IgD-negative memory B cell (primary cell): ENCODE measurements around the gene COG6. TPM values are rescaled to one million over a fixed set of nuclear protein-coding genes. Genes with fewer than 3 reads are reported as not detected.

Source experiments
- H3K27ac Mint-ChIP-seq, 3 donors: one replicate each; pipeline ENCODE4 v1.8.0; 2020 to 2022; ENCODE audit warnings: mild to moderate bottlenecking in 3 of 3, mixed read lengths in 3 of 3, moderate library complexity in 1 of 3
- H3K27me3 Mint-ChIP-seq: one replicate; pipeline ENCODE4 v1.8.0; 2021; ENCODE audit warnings: mixed read lengths
- H3K36me3 Mint-ChIP-seq: one replicate; pipeline ENCODE4 v1.8.0; 2020; ENCODE audit warnings: mild to moderate bottlenecking, mixed read lengths
- H3K4me1 Mint-ChIP-seq, 3 donors: one replicate each; pipeline ENCODE4 v1.8.0; 2020 to 2022; ENCODE audit warnings: mixed read lengths in 3 of 3, mild to moderate bottlenecking in 1 of 3
- H3K4me3 Mint-ChIP-seq, 4 donors: one replicate each; pipeline ENCODE4 v1.8.0; 2020 to 2022; ENCODE audit warnings: mild to moderate bottlenecking in 4 of 4, mixed read lengths in 4 of 4, moderate library complexity in 3 of 4
- H3K9me3 Mint-ChIP-seq, 3 donors: one replicate each; pipeline ENCODE4 v1.8.0; 2020 to 2021; ENCODE audit warnings: mixed read lengths in 3 of 3, mild to moderate bottlenecking in 1 of 3
- polyA plus RNA-seq: library from polyadenylated mRNA; unstranded; fragments of 300-500 nt; fragmentation: Illumina TruSeq; gene quantifications from one replicate; pipeline ENCODE4 v1.2.3, GENCODE V29; 2021

Gene COG6
- polyA plus RNA-seq, 1 donor from 2014 or later = 11.7 TPM

DNA sequence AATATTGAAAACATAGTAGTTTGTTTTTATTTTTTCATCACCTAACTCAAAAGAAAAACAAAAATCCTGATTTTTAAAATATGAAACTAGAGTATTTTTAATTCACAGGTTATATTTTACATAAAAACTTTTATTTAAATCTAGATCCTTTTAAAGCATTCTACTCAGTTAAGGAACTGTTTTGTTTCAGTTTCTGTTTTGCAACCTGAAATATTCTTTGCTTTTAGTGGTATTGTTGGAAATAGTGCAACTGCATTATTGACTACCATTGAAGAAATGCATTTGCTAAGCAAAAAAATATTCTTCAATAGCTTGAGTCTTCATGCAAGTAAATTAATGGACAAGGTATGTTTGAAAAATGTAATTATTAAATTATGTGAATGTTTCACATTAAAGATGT lies 43.8 kb downstream of the COG6 start:
- Mint-ChIP-seq H3K27me3 (no peaks in the 10 kb centered on the region), H3K27ac (no peak overlapping the region), H3K4me3 (no peak overlapping the region), H3K36me3 (peaks cover 12% of the 10 kb centered on the region), H3K9me3 (no peaks in the 10 kb centered on the region), H3K4me1 (no peaks in the 10 kb centered on the region)

DNA sequence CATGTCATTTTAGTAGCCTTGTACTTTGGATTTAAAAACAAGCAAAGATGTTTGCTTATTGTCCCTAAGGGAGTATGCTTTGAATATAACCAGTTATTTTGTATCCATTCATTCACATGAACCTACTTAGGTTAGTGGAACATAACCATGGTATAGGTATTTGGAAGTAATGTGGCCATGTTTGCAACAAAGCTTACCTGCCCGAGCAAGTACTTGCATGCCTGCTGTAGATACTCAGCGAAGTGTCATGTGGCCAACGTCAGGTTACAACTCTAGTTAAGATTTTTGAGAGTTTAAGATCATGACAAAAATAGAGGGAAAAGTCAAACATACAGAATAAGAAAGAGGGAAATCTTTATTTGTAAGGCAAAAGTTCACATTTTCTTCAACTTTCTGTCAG lies 57.2 kb downstream of the COG6 start:
- Mint-ChIP-seq H3K27me3 (no peaks in the 10 kb centered on the region), H3K9me3 (peaks cover 2 to 12% (median 4%) of the 10 kb centered on the region in 3 donors), H3K4me1 (no peaks in the 10 kb centered on the region), H3K4me3 (no peak overlapping the region), H3K36me3 (peaks cover 15% of the 10 kb centered on the region), H3K27ac (no peak overlapping the region)

DNA sequence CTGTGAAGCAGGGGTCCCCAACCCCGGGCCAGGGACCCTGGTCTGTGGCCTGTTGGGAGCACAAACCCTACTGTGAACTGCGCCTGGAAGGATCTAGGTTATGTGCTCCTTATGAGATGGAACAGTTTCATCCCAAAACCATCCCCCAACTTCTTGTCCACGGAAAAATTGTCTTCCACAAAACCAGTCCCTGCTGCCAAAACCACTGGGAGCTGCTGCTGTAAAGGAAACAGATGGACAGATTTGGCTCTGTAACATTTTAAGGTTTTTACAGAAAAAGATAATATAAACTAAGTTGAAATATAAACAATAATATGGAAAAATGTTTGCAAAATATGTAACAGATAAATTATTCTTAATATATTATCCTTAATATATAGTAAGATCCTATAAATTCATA lies 73.7 kb downstream of the COG6 start:
- H3K27ac Mint-ChIP-seq = no peak overlapping the region
- no peaks in the 10 kb centered on the region for H3K9me3 Mint-ChIP-seq
- H3K27me3 Mint-ChIP-seq = no peaks in the 10 kb centered on the region
- no peak overlapping the region for H3K4me3 Mint-ChIP-seq
- peaks cover 0 to 5% (median 1%) of the 10 kb centered on the region in 3 donors for H3K4me1 Mint-ChIP-seq
- H3K36me3 Mint-ChIP-seq = peaks cover 15% of the 10 kb centered on the region

DNA sequence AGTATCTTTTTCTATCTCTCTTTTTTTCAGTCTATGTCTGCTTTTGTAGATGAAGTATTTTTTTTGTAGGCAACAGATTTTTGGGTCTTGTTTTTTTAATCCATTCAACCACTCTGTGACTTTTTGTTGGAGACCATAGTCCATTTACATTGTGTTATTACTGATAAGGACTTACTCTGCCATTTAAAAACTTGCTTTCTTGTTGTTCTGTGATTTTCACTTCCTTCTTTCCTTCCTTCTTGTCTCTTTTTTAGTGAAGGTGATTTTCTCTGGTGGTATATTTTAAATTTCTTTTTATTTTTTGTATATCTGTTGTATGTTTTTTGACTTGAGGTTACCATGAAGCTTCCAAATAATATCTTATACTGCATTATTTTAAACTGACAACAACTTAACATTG lies 79.5 kb downstream of the COG6 start:
- Mint-ChIP-seq H3K9me3 (peaks cover 0 to 2% (median 0%) of the 10 kb centered on the region in 3 donors), H3K36me3 (peaks cover 21% of the 10 kb centered on the region), H3K27me3 (no peaks in the 10 kb centered on the region), H3K4me3 (peak overlapping the region in 1 of 4 donors; percentile 6), H3K27ac (no peak overlapping the region), H3K4me1 (peaks cover 5 to 8% (median 7%) of the 10 kb centered on the region in 3 donors)

DNA sequence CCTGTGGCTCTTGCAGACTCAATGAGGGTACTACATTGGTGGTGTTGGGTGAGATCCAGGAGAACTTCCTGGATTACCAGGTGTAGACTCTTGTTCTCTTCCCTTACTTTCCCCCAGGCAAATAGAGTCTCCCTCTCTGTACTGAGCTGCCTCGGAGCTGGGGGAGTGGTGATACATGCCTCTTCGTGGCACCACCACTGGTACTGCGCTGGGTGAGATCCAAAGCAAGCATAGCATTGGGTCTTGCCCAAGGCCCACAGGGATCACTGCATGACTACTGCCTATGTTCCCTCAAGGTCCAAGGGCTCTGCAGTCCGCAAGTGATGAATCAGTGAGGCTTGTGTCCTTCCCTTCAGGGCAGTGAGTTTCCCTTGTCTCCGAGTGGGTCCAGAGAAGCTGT lies 81.6 kb downstream of the COG6 start:
- H3K27me3 Mint-ChIP-seq = no peaks in the 10 kb centered on the region

DNA sequence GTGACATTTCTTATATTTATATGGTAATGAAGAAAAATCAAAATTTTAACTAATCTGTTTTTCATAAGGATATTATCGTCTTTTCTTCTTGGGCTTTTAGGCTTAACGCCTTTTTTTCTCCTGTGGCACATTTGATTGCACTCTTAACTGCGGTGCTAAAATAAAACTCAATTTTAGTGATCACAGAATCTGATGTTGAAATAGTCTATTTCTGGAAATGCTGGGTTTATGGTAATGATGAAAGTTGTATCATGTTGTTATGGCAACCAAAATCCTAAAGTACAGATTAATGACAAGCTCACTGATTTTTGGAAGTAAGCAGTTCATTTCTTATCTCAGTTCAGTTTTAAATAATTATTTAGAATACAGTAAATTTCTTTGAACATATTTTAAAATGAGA lies 85.3 kb downstream of the COG6 start:
- H3K36me3 Mint-ChIP-seq = peaks cover 16% of the 10 kb centered on the region
- H3K27me3 Mint-ChIP-seq = no peaks in the 10 kb centered on the region
- H3K4me3 Mint-ChIP-seq = no peak overlapping the region
- peaks cover 0 to 7% (median 5%) of the 10 kb centered on the region in 3 donors for H3K9me3 Mint-ChIP-seq
- H3K27ac Mint-ChIP-seq = no peak overlapping the region
- H3K4me1 Mint-ChIP-seq = no peaks in the 10 kb centered on the region

More for the DNA sequence above, 81.6 kb downstream of the COG6 start:
- no peak overlapping the region for H3K4me3 Mint-ChIP-seq
- H3K4me1 Mint-ChIP-seq = peaks cover 5 to 8% (median 7%) of the 10 kb centered on the region in 3 donors
- H3K36me3 Mint-ChIP-seq = peaks cover 26% of the 10 kb centered on the region
- peaks cover 0 to 7% (median 2%) of the 10 kb centered on the region in 3 donors for H3K9me3 Mint-ChIP-seq
- no peak overlapping the region for H3K27ac Mint-ChIP-seq

DNA sequence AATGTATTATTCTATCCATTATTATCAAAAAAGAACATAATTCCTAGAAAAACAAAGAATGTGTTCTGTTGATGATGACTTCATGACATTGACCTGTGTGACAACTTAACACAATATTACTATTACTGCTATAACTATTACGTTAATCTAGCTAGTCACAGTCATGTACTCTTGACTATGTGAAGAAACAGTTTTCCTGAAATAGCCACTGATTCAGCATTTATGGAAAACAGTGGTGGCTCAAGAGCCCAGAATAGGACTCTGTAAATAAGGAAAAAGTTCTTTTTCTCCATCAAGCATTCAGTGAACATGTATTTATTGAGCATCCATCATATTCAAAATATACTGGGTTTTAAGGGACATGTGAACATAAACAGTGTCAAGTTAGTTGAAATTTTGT lies 93.5 kb downstream of the COG6 start:
- Mint-ChIP-seq H3K4me3 (no peak overlapping the region), H3K4me1 (peaks cover 2 to 4% (median 3%) of the 10 kb centered on the region in 3 donors), H3K9me3 (peaks cover 0 to 4% (median 0%) of the 10 kb centered on the region in 3 donors), H3K36me3 (peaks cover 17% of the 10 kb centered on the region), H3K27ac (no peak overlapping the region), H3K27me3 (no peaks in the 10 kb centered on the region)

DNA sequence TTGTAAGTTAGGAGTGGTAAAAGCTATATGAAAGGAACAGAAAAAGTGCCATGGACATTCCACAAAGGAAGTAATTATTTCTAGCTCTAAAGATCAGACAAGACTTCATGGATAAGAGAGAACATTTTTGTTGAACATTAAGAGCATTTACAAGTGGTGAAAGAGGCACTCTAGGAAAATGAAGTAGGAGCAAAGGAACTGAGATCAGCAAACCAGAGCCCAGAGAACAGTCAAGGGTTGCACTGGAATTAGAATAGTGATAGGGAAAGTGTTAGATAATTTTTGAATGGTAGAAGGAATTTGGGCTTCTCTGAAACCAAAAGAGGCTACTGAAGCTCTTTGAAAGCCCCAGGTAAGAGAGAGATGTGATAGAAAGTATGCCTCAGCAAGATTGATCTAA lies 94.1 kb downstream of the COG6 start:
- H3K4me1 Mint-ChIP-seq = peaks cover 2 to 4% (median 3%) of the 10 kb centered on the region in 3 donors

DNA sequence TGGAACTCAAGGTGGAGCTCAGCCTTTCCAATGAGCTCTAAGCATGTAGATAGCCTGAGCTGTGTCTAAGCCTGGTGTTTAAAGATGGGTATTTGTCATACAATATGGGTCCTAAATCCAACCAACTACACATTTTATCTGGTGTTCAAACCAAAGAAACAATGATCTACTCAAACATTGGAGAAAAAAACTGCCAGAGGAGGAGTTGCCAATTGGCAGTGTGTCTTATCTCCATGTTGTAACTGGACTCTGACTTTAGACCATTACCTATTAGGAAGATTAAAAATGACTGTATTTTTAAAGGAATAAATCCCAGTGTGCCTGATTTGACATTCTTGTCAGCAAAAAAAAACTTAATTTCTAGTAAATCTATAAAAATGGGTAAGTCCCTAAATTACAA lies 96.3 kb downstream of the COG6 start:
- H3K36me3 Mint-ChIP-seq = peaks cover 26% of the 10 kb centered on the region
- H3K4me3 Mint-ChIP-seq = no peak overlapping the region

More for the DNA sequence above, 94.1 kb downstream of the COG6 start:
- Mint-ChIP-seq H3K27ac (no peak overlapping the region), H3K4me3 (no peak overlapping the region), H3K27me3 (no peaks in the 10 kb centered on the region), H3K36me3 (peaks cover 17% of the 10 kb centered on the region), H3K9me3 (peaks cover 0 to 4% (median 0%) of the 10 kb centered on the region in 3 donors)

DNA sequence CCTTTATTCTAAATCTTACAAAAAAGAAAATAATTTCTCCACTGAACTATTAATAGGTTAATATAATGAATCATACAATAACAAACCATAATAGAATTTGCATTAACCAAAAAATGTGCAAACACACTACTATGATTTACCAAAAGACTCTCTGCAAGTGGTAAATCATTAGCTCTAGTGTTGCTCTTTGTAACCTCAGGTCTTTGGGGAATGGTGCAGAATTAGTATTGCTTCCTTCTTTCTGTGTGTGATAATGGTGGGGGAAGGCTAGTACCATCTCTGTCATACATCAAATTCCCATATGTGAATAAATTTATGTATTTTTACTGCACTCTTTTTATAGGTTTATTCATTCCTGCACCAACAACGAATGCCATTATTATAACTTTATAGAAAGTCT lies 105.1 kb downstream of the COG6 start:
- no peaks in the 10 kb centered on the region for H3K27me3 Mint-ChIP-seq
- peaks cover 0 to 5% (median 0%) of the 10 kb centered on the region in 3 donors for H3K4me1 Mint-ChIP-seq
- H3K9me3 Mint-ChIP-seq = peaks cover 2 to 8% (median 5%) of the 10 kb centered on the region in 3 donors
- H3K36me3 Mint-ChIP-seq = peaks cover 7% of the 10 kb centered on the region
- no peak overlapping the region for H3K4me3 Mint-ChIP-seq
- H3K27ac Mint-ChIP-seq = no peak overlapping the region

More for the DNA sequence above, 96.3 kb downstream of the COG6 start:
- H3K4me1 Mint-ChIP-seq = peaks cover 0 to 2% (median 0%) of the 10 kb centered on the region in 3 donors
- no peak overlapping the region for H3K27ac Mint-ChIP-seq
- no peaks in the 10 kb centered on the region for H3K27me3 Mint-ChIP-seq
- H3K9me3 Mint-ChIP-seq = peaks cover 0 to 5% (median 0%) of the 10 kb centered on the region in 3 donors

DNA sequence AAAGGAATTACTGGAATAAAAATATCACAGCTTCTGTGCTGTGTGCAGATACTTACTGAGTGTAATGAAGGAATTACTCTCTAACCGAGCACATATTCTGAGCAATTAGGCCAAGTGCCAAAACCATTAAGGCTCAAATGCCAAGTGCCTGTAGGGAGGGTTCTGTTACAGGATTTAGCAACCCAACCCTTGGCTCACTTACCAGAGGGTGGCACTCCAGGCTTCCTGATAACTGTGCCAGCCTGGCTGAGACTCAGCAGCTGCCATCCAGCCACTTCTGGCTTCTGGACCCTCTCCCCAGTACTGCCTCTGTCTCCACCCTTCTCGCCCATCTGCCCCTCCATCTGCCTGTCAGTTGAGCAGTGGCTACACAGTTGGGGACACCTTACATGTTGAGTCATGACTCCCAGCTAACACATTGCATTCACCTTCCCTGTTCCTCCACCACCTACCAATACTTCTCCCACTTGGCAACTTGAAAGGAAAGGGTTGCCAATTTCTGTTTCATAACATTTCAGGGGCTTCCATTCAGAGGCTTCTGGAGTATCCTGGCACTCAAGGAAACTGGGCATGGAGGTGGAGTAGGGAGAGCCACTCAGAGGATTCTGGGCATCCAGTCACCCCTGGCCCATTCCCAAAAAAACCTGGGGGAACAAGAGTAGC lies 110.5 kb downstream of the COG6 start:
- Mint-ChIP-seq H3K36me3 (peaks cover 2% of the 10 kb centered on the region), H3K4me1 (peaks cover 3 to 8% (median 7%) of the 10 kb centered on the region in 3 donors), H3K27ac (no peak overlapping the region), H3K9me3 (peaks cover 0 to 8% (median 0%) of the 10 kb centered on the region in 3 donors), H3K27me3 (no peaks in the 10 kb centered on the region), H3K4me3 (peak overlapping the region in 1 of 4 donors; percentile 2)

DNA sequence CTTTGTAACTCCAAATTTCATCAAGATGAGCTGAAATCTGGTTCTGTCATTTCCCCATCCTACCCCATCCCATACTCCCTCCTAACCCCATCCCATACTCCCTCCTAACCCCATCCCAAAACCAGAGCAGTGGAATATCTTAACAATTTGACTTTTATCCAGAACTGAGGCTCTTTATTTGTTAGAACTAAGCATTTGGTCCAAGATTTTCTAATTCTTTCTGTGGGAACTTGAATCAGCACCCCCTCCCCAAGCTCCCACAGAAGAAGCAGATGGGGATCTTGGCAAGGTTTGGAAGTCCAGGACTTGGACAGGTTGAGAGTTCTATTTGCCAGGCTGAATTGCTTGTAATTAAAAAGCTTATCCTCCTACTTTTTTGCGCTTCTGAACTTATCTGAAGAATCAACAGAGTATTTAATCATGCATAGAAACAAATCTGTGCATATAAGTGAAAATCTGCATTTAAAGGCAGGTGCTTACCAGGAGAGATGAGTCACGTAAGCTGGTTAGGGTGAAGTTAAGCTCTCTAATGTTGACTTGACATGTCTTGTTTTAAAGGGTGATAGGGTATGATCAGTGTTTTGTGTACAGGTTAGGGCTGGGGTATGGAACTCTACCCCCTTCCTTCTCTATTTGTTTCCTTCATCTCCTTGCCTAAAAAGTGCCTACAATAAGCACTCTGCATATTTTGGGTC lies 111.1 kb downstream of the COG6 start:
- no peak overlapping the region for H3K27ac Mint-ChIP-seq

DNA sequence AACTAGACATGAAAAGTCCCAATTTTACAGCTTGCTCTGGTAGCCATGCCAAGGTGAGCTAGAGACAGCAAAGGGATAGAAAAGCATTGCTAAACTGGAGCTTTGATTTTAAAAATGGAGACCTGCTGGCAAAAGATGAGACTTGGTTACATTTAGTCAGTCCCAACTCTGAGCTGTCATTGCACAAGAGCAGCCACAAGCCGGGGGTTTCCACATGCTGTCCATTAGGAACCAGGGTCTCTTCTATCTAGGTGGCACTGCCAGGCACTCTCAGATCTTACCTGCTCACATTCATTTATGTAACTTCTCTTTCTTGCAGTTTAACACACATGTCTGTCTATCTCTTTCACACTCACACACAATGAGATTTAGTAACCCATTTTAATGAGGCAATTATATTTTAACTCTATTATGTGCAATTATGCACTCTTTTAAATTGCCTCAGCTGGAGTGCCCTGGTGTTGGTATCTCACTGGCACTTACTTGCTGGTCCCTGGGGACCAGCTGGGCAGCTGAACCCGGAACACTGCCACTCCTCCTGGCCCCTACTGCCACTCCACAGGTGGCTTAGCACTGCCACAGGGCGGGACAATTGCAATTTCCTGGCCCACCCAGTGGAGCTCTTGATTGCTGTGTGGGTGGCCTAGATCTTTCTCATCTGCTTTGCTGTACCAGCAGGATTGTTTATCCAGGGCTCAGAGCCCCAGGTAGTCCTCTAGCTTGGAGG lies 112.5 kb downstream of the COG6 start:
- peaks cover 3 to 8% (median 7%) of the 10 kb centered on the region in 3 donors for H3K4me1 Mint-ChIP-seq
- peak overlapping the region in 1 of 4 donors; percentile 18 for H3K4me3 Mint-ChIP-seq

More for the DNA sequence above, 111.1 kb downstream of the COG6 start:
- Mint-ChIP-seq H3K4me1 (peaks cover 3 to 8% (median 7%) of the 10 kb centered on the region in 3 donors), H3K9me3 (peaks cover 0 to 5% (median 0%) of the 10 kb centered on the region in 3 donors), H3K27me3 (no peaks in the 10 kb centered on the region), H3K4me3 (no peak overlapping the region), H3K36me3 (peaks cover 2% of the 10 kb centered on the region)

DNA sequence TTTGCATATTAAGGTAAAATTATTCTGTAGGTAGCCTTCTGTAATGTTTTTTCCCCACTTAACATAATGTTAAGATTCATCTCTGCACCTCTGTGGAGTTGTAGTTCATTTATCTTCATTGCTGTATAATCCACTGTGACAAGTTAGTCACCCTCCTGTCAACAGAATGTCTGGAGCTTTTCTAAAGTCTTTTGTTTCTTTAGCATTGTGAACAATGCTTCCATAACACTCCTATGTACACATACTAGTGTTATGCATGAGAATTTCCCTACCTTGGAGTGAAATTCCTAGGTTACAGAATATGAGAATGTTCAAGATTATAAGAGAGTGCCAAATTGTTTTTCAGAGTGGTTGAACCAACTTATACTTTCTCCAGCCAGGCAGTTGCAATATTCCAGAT lies 113.5 kb downstream of the COG6 start:
- Mint-ChIP-seq H3K27ac (no peak overlapping the region), H3K36me3 (peaks cover 2% of the 10 kb centered on the region), H3K27me3 (no peaks in the 10 kb centered on the region), H3K4me3 (no peak overlapping the region), H3K4me1 (peaks cover 3 to 8% (median 7%) of the 10 kb centered on the region in 3 donors), H3K9me3 (no peaks in the 10 kb centered on the region)

More for the DNA sequence above, 112.5 kb downstream of the COG6 start:
- Mint-ChIP-seq H3K27ac (no peak overlapping the region), H3K9me3 (no peaks in the 10 kb centered on the region), H3K27me3 (no peaks in the 10 kb centered on the region), H3K36me3 (peaks cover 2% of the 10 kb centered on the region)
